HEK293 (cell line): ENCODE data around the gene EEF2K.
A peak's percentile ranks its signal among the peaks of the same experiment; 100 is the strongest.

Experiments used
- CTCF ChIA-PET: fragments of 350-600 bp; formaldehyde crosslinking; extraction: SDS; loops from one replicate; lab custom pipeline; 2021; ENCODE audit warnings: antibody characterized with exemption; lab: Yijun Ruan, JAX
- POLR2A ChIA-PET: fragments of 300-600 bp; formaldehyde crosslinking; extraction: SDS; loops from one replicate; lab custom pipeline; 2020; ENCODE audit warnings: antibody characterized with exemption, inconsistent platforms; lab: Yijun Ruan, JAX
- H3K27ac ChIP-seq: fragments of 200-500 bp; sonication (Bioruptor generic); 2 replicates; pipeline ENCODE4 v1.5.1; 2014; ENCODE audit warnings: low read depth, low read length, control low read depth, inconsistent platforms; ENCODE audit errors: extremely low read depth
- H3K36me3 ChIP-seq, 2 experiments: fragments of 200-500 bp in 1 of 2; sonication (Bioruptor generic) in 1 of 2; 1 replicate in 1 of 2; 2 replicates in 1 of 2; pipeline ENCODE4 v1.5.1; 2014 to 2017; ENCODE audit warnings: inconsistent platforms in 2 of 2, low read length in 2 of 2; ENCODE audit not compliant: control insufficient read depth in 2 of 2, insufficient read depth in 1 of 2
- H3K4me1 ChIP-seq: fragments of 200-500 bp; sonication (Bioruptor generic); 2 replicates; pipeline ENCODE4 v1.5.1; 2014; ENCODE audit warnings: mild to moderate bottlenecking, low read length, inconsistent platforms; ENCODE audit not compliant: control insufficient read depth, insufficient read depth
- H3K4me3 ChIP-seq: 2 replicates; pipeline ENCODE4 v1.5.1; 2011; ENCODE audit warnings: low read depth, mild to moderate bottlenecking, control low read depth, low read length, moderate library complexity
- H3K9me3 ChIP-seq: fragments of 200-500 bp; sonication (Bioruptor generic); 2 replicates; pipeline ENCODE4 v1.5.1; 2014; ENCODE audit warnings: low read depth, low read length, inconsistent platforms; ENCODE audit not compliant: control insufficient read depth, insufficient read depth
- EGR2 ChIP-seq: fragments of 450-650 bp; formaldehyde crosslinking; IDR thresholded peaks from 2 replicates; pipeline ENCODE4 v1.5.1; 2016; ENCODE audit warnings: low read depth, missing biosample characterization, missing genetic modification characterization
- KLF10 ChIP-seq: fragments of 450-650 bp; IDR thresholded peaks from 2 replicates; pipeline ENCODE4 v1.5.1; 2018; ENCODE audit warnings: missing biosample characterization, mild to moderate bottlenecking, missing genetic modification characterization
- KLF7 ChIP-seq: fragments of 450-650 bp; formaldehyde crosslinking; IDR thresholded peaks from 2 replicates; pipeline ENCODE4 v1.5.1; 2016; ENCODE audit warnings: missing biosample characterization, missing genetic modification characterization, borderline replicate concordance
- KLF9 ChIP-seq: fragments of 450-650 bp; formaldehyde crosslinking; IDR thresholded peaks from 2 replicates; pipeline ENCODE4 v1.5.1; 2016; ENCODE audit warnings: missing biosample characterization, missing genetic modification characterization, low read depth
- MEIS1 ChIP-seq: sonication (generic); formaldehyde crosslinking; IDR thresholded peaks from 2 replicates; pipeline ENCODE4 v1.8.1; 2022; ENCODE audit warnings: missing genetic modification reagents, mild to moderate bottlenecking, borderline replicate concordance
- MZF1 ChIP-seq: fragments of 450-650 bp; formaldehyde crosslinking; IDR thresholded peaks from 2 replicates; pipeline ENCODE4 v1.5.1; 2017; ENCODE audit warnings: missing biosample characterization, missing genetic modification characterization, borderline replicate concordance
- PATZ1 ChIP-seq: fragments of 450-650 bp; formaldehyde crosslinking; IDR thresholded peaks from 2 replicates; pipeline ENCODE4 v1.5.1; 2016; ENCODE audit warnings: missing biosample characterization, missing genetic modification characterization
- PRDM1 ChIP-seq: fragments of 450-650 bp; formaldehyde crosslinking; IDR thresholded peaks from 2 replicates; pipeline ENCODE4; 2016; ENCODE audit warnings: missing biosample characterization, missing genetic modification characterization
- SALL2 ChIP-seq: fragments of 450-650 bp; formaldehyde crosslinking; IDR thresholded peaks from 2 replicates; pipeline ENCODE4 v1.5.0; 2017; ENCODE audit warnings: missing biosample characterization, mild to moderate bottlenecking, missing genetic modification characterization, borderline replicate concordance
- SCRT2 ChIP-seq: fragments of 450-650 bp; formaldehyde crosslinking; IDR thresholded peaks from 2 replicates; pipeline ENCODE4 v1.5.1; 2016; ENCODE audit warnings: missing biosample characterization, missing genetic modification characterization
- TCF7L2 ChIP-seq: IDR thresholded peaks from 2 replicates; pipeline ENCODE4 v1.6.1; 2011; ENCODE audit warnings: low read depth, mild to moderate bottlenecking, inconsistent platforms, low read length, moderate library complexity, borderline replicate concordance
- ZBTB8A ChIP-seq: fragments of 450-650 bp; formaldehyde crosslinking; IDR thresholded peaks from 2 replicates; pipeline ENCODE4 v1.5.1; 2016; ENCODE audit warnings: missing biosample characterization, missing genetic modification characterization
- ZEB2 ChIP-seq: fragments of 450-650 bp; formaldehyde crosslinking; IDR thresholded peaks from 2 replicates; pipeline ENCODE4 v1.5.1; 2016; ENCODE audit warnings: missing biosample characterization, missing genetic modification characterization
- ZNF214 ChIP-seq: fragments of 450-650 bp; formaldehyde crosslinking; IDR thresholded peaks from 2 replicates; pipeline ENCODE4 v1.5.1; 2017; ENCODE audit warnings: missing biosample characterization, mild to moderate bottlenecking, missing genetic modification characterization, borderline replicate concordance
- ZNF221 ChIP-seq: fragments of 450-650 bp; formaldehyde crosslinking; IDR thresholded peaks from 2 replicates; pipeline ENCODE4 v1.5.1; 2017; ENCODE audit warnings: missing biosample characterization, missing genetic modification characterization, borderline replicate concordance
- ZNF26 ChIP-seq: fragments of 450-650 bp; formaldehyde crosslinking; IDR thresholded peaks from 2 replicates; pipeline ENCODE4 v1.5.1; 2016; ENCODE audit warnings: missing biosample characterization, missing genetic modification characterization
- ZNF274 ChIP-seq, 2 experiments: fragments of 200-500 bp in 1 of 2; fragments of 450-650 bp in 1 of 2; sonication (Bioruptor generic) in 1 of 2; formaldehyde crosslinking in 1 of 2; IDR thresholded peaks; 2 replicates each; pipeline versions ENCODE4 v1.5.1 to v1.6.1; 2014 to 2016; ENCODE audit warnings: borderline replicate concordance in 1 of 2, inconsistent platforms in 1 of 2, low read length in 1 of 2, missing biosample characterization in 1 of 2, missing genetic modification characterization in 1 of 2
- ZNF280D ChIP-seq: fragments of 450-650 bp; formaldehyde crosslinking; IDR thresholded peaks from 2 replicates; pipeline ENCODE4 v1.5.1; 2016; ENCODE audit warnings: missing biosample characterization, missing genetic modification characterization
- ZNF324 ChIP-seq: fragments of 450-650 bp; formaldehyde crosslinking; IDR thresholded peaks from 2 replicates; pipeline ENCODE4 v1.5.1; 2016; ENCODE audit warnings: missing biosample characterization, missing genetic modification characterization
- ZNF350 ChIP-seq: fragments of 450-650 bp; formaldehyde crosslinking; IDR thresholded peaks from 2 replicates; pipeline ENCODE4 v1.5.0; 2017; ENCODE audit warnings: missing biosample characterization, mild to moderate bottlenecking, missing genetic modification characterization
- ZNF366 ChIP-seq: fragments of 450-650 bp; formaldehyde crosslinking; conservative IDR thresholded peaks from 2 replicates; pipeline ENCODE4 v1.5.1; 2016; ENCODE audit warnings: missing biosample characterization, missing genetic modification characterization
- ZNF48 ChIP-seq: fragments of 450-650 bp; formaldehyde crosslinking; IDR thresholded peaks from 2 replicates; pipeline ENCODE4 v1.5.1; 2016; ENCODE audit warnings: missing biosample characterization, missing genetic modification characterization
- ZNF544 ChIP-seq: fragments of 450-650 bp; formaldehyde crosslinking; IDR thresholded peaks from 2 replicates; pipeline ENCODE4 v1.5.0; 2017; ENCODE audit warnings: missing biosample characterization, missing genetic modification characterization
- ZNF629 ChIP-seq: fragments of 450-650 bp; formaldehyde crosslinking; IDR thresholded peaks from 2 replicates; pipeline ENCODE4 v1.5.1; 2017; ENCODE audit warnings: missing biosample characterization, missing genetic modification characterization
- ZNF654 ChIP-seq: fragments of 450-650 bp; formaldehyde crosslinking; IDR thresholded peaks from 2 replicates; pipeline ENCODE4 v1.5.1; 2016; ENCODE audit warnings: low read depth, missing biosample characterization, missing genetic modification characterization
- ZNF660 ChIP-seq: fragments of 450-650 bp; IDR thresholded peaks from 2 replicates; pipeline ENCODE4 v1.5.1; 2018; ENCODE audit warnings: missing biosample characterization, mild to moderate bottlenecking, missing genetic modification characterization
- ZNF692 ChIP-seq: fragments of 450-650 bp; formaldehyde crosslinking; IDR thresholded peaks from 2 replicates; pipeline ENCODE4 v1.5.1; 2016; ENCODE audit warnings: missing biosample characterization, missing genetic modification characterization
- ZNF776 ChIP-seq: fragments of 450-650 bp; formaldehyde crosslinking; IDR thresholded peaks from 2 replicates; pipeline ENCODE4 v1.5.0; 2017; ENCODE audit warnings: missing biosample characterization, missing genetic modification characterization, borderline replicate concordance

The EEF2K gene

GRCh38 chr16:22214889-22215288, 8.8 kb downstream of the EEF2K start:
- Histone ChIP-seq H3K36me3 (peaks cover 0 to 8% of the 10 kb centered on the region in 2 experiments; a peak in 1 of 3 replicates), H3K27ac (no peak overlapping the region), H3K4me3 (no peak overlapping the region), H3K4me1 (peaks cover 11% of the 10 kb centered on the region), H3K9me3 (no peaks in the 10 kb centered on the region)
- POLR2A ChIA-PET: no interaction called here
- CTCF ChIA-PET: no interaction called here
- TF ChIP-seq ZNF350 (no peak), ZNF366 (no peak), ZNF324 (tag by site-specific recombination) (no peak), ZNF776 (tag by site-specific recombination) (no peak), PATZ1 (tag by site-specific recombination) (no peak), KLF9 (tag by site-specific recombination) (no peak), ZNF654 (tag by site-specific recombination) (no peak), TCF7L2 (no peak), ZNF26 (tag by site-specific recombination) (no peak), SALL2 (no peak), ZNF544 (tag by site-specific recombination) (no peak), ZNF274 (IDR thresholded peaks at IDR 0.05; ENCODE audit: low read length) (no peak), ZNF274 (tag by site-specific recombination; IDR thresholded peaks at IDR 0.05; ENCODE audit: borderline replicate concordance) (no peak), PRDM1 (tag by site-specific recombination) (no peak), ZNF48 (tag by site-specific recombination) (no peak), KLF7 (tag by site-specific recombination) (no peak), MEIS1 (CRISPR knock-in tag) (no peak), ZNF660 (no peak)

GRCh38 chr16:22216191-22216831, 10.2 kb downstream of the EEF2K start:
- H3K36me3 ChIP-seq: peaks cover 0 to 8% of the 10 kb centered on the region in 2 experiments; a peak in 1 of 3 replicates
- H3K27ac ChIP-seq: no peak overlapping the region
- CTCF ChIA-PET: interaction anchor here (0.5 to 1.2 kb wide), 2 partner anchors 11 to 1320 kb away, joined by 4 to 5 read pairs; no protein-coding TSS in a partner anchor
- H3K4me1 ChIP-seq: peaks cover 11% of the 10 kb centered on the region
- no peaks in the 10 kb centered on the region for H3K9me3 ChIP-seq
- no peak overlapping the region for H3K4me3 ChIP-seq
- POLR2A ChIA-PET: interaction anchor here (1.2 to 1.6 kb wide), 2 partner anchors 10 to 25 kb away, joined by 4 read pairs; partner anchors contain the start of gene EEF2K
- TF ChIP-seq ZBTB8A (peak; percentile 58; the same call in 1 of the 2 replicates), ZNF280D (tag by site-specific recombination) (no peak), ZNF629 (tag by site-specific recombination) (0 out of 2 replicates have a peak, but pooled peaks have one; percentile 18), ZEB2 (tag by site-specific recombination) (peak; percentile 27; the same call in 1 of the 2 replicates), MZF1 (tag by site-specific recombination) (no peak), ZNF692 (tag by site-specific recombination) (no peak), KLF10 (tag by site-specific recombination) (no peak), SCRT2 (tag by site-specific recombination) (no peak), EGR2 (tag by site-specific recombination) (no peak), ZNF221 (tag by site-specific recombination) (no peak), ZNF214 (tag by site-specific recombination) (no peak)
